ENCODE measurements around the gene TESPA1.

GRCh38 chr12:54926246-54926645 lies 58.3 kb downstream of the TESPA1 start:
- TF ChIP-seq MAZ (IDR thresholded peaks at IDR 0.05; ENCODE audit: borderline replicate concordance, low read depth, low read length): no peak
- no peak for TF ChIP-seq RAD21 (IDR thresholded peaks at IDR 0.05; ENCODE audit: low read length)
- TF ChIP-seq, protein P1, sequence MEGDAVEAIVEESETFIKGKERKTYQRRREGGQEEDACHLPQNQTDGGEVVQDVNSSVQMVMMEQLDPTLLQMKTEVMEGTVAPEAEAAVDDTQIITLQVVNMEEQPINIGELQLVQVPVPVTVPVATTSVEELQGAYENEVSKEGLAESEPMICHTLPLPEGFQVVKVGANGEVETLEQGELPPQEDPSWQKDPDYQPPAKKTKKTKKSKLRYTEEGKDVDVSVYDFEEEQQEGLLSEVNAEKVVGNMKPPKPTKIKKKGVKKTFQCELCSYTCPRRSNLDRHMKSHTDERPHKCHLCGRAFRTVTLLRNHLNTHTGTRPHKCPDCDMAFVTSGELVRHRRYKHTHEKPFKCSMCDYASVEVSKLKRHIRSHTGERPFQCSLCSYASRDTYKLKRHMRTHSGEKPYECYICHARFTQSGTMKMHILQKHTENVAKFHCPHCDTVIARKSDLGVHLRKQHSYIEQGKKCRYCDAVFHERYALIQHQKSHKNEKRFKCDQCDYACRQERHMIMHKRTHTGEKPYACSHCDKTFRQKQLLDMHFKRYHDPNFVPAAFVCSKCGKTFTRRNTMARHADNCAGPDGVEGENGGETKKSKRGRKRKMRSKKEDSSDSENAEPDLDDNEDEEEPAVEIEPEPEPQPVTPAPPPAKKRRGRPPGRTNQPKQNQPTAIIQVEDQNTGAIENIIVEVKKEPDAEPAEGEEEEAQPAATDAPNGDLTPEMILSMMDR (conservative IDR thresholded peaks at IDR 0.05; ENCODE audit: low read depth, low read length): no peak
- TF ChIP-seq ELK1 (IDR thresholded peaks at IDR 0.05; ENCODE audit: borderline replicate concordance, low read depth, low read length): no peak
- TF ChIP-seq POLR2A (IDR thresholded peaks at IDR 0.05; ENCODE audit: low read depth, low read length): no peak
- TF ChIP-seq RFX5 (IDR thresholded peaks at IDR 0.05; ENCODE audit: low read depth, low read length): no peak
- TF ChIP-seq, protein P2, sequence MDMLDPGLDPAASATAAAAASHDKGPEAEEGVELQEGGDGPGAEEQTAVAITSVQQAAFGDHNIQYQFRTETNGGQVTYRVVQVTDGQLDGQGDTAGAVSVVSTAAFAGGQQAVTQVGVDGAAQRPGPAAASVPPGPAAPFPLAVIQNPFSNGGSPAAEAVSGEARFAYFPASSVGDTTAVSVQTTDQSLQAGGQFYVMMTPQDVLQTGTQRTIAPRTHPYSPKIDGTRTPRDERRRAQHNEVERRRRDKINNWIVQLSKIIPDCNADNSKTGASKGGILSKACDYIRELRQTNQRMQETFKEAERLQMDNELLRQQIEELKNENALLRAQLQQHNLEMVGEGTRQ (IDR thresholded peaks at IDR 0.05; ENCODE audit: low read depth, low read length): no peak
- TF ChIP-seq MXI1 (IDR thresholded peaks at IDR 0.05; ENCODE audit: borderline replicate concordance, low read depth, low read length): no peak
- TF ChIP-seq NFE2L2 (IDR thresholded peaks at IDR 0.05; ENCODE audit: low read depth, low read length): no peak
- TF ChIP-seq MAFK (IDR thresholded peaks at IDR 0.05; ENCODE audit: low read depth, low read length): no peak
- no peak for TF ChIP-seq BHLHE40 (IDR thresholded peaks at IDR 0.05; ENCODE audit: low read depth, low read length)
- no peak for TF ChIP-seq SMC3 (IDR thresholded peaks at IDR 0.05; ENCODE audit: low read depth, low read length)
- no peak for TF ChIP-seq FOS (IDR thresholded peaks at IDR 0.05; ENCODE audit: low read depth, low read length)

Measured in IMR-90 (cell line).